WI38 (cell line): ENCODE data around the gene SPATA12.

Experiments used
- H3K4me3 ChIP-seq: 2 replicates; pipeline ENCODE4 v1.5.1; 2011; ENCODE audit warnings: low read depth, mild to moderate bottlenecking, control low read depth, low read length
- CTCF ChIP-seq: IDR thresholded peaks from 2 replicates; pipeline ENCODE4 v1.5.1; 2012; ENCODE audit warnings: low read depth, mild to moderate bottlenecking, control low read depth, low read length

Gene SPATA12

GRCh38 chr3:57052662-57053061 is 7.8 kb upstream of the SPATA12 start:
- no peak for TF ChIP-seq CTCF
- H3K4me3 ChIP-seq, result no peak overlapping the region

GRCh38 chr3:57053122-57053521 is 7.3 kb upstream of the SPATA12 start:
- no peak for TF ChIP-seq CTCF
- H3K4me3 ChIP-seq, result no peak overlapping the region

- TF ChIP-seq CTCF, result no peak
- no peak overlapping the region for H3K4me3 ChIP-seq
These were observed 3.1 kb upstream of the SPATA12 start for GRCh38 chr3:57057351-57057750.

GRCh38 chr3:57059411-57059810 is 1.1 kb upstream of the SPATA12 start:
- TF ChIP-seq CTCF, result no peak
- H3K4me3 ChIP-seq, result no peak overlapping the region

- no peak for TF ChIP-seq CTCF
- H3K4me3 ChIP-seq, result no peak overlapping the region
These were observed 1.1 kb downstream of the SPATA12 start for GRCh38 chr3:57061556-57061955.

GRCh38 chr3:57062101-57062631 is 1.7 kb downstream of the SPATA12 start:
- TF ChIP-seq CTCF, result no peak
- H3K4me3 ChIP-seq, result no peak overlapping the region

GRCh38 chr3:57063032-57063431 is 2.6 kb downstream of the SPATA12 start:
- H3K4me3 ChIP-seq, result no peak overlapping the region
- TF ChIP-seq CTCF, result no peak
